H9 (cell line): ENCODE measurements around the gene SLC22A5. TPM values are rescaled to one million over a fixed set of nuclear protein-coding genes. Genes with fewer than 3 reads are reported as not detected.

Source experiments
- DNase-seq: peaks from one replicate; pipeline ENCODE4 v3.0.0-alpha.2; 2017
- H2AFZ ChIP-seq: one replicate; pipeline ENCODE4 v1.6.1; 2013; ENCODE audit warnings: mild to moderate bottlenecking, low read length, control low read depth, moderate library complexity
- H2AK5ac ChIP-seq: 2 replicates; pipeline ENCODE4 v1.6.1; 2013; ENCODE audit warnings: low read length, control low read depth, mixed read lengths; ENCODE audit not compliant: insufficient read length
- H2BK120ac ChIP-seq: one replicate; pipeline ENCODE4 v1.6.1; 2013; ENCODE audit warnings: low read depth, mild to moderate bottlenecking, low read length, control low read depth, inconsistent platforms; ENCODE audit not compliant: poor library complexity, severe bottlenecking
- H2BK12ac ChIP-seq: 2 replicates; pipeline ENCODE4 v1.6.1; 2013; ENCODE audit warnings: low read length, control low read depth, mixed read lengths, low read depth; ENCODE audit not compliant: insufficient read length
- H2BK15ac ChIP-seq: 2 replicates; pipeline ENCODE4 v1.6.1; 2013; ENCODE audit warnings: low read depth, low read length, control low read depth
- H2BK20ac ChIP-seq: one replicate; pipeline ENCODE4 v1.6.1; 2013; ENCODE audit warnings: low read depth, mild to moderate bottlenecking, low read length, control low read depth, inconsistent platforms; ENCODE audit not compliant: poor library complexity, severe bottlenecking
- H2BK5ac ChIP-seq: 2 replicates; pipeline ENCODE4 v1.6.1; 2013; ENCODE audit warnings: low read length, control low read depth, mixed read lengths; ENCODE audit not compliant: insufficient read length
- H3K14ac ChIP-seq: 2 replicates; pipeline ENCODE4 v1.6.1; 2013; ENCODE audit warnings: low read length, control low read depth; ENCODE audit not compliant: insufficient read depth
- H3K18ac ChIP-seq: 2 replicates; pipeline ENCODE4 v1.6.1; 2013; ENCODE audit warnings: low read depth, mild to moderate bottlenecking, mixed read lengths, low read length, control low read depth; ENCODE audit not compliant: insufficient read length
- H3K23ac ChIP-seq: 2 replicates; pipeline ENCODE4 v1.6.1; 2013; ENCODE audit warnings: low read length, control low read depth, mixed read lengths, low read depth; ENCODE audit not compliant: insufficient read length
- H3K23me2 ChIP-seq: 2 replicates; pipeline ENCODE4 v1.6.1; 2013; ENCODE audit warnings: low read depth, mild to moderate bottlenecking, mixed read lengths, low read length, control low read depth; ENCODE audit not compliant: insufficient read length, poor library complexity, severe bottlenecking
- H3K27ac ChIP-seq: 2 replicates; pipeline ENCODE4 v1.5.1; 2013; ENCODE audit warnings: low read length, control low read depth, mixed read lengths, low read depth; ENCODE audit not compliant: insufficient read length
- H3K27me3 ChIP-seq: 2 replicates; pipeline ENCODE4 v1.6.1; 2013; ENCODE audit warnings: low read length, control low read depth, inconsistent platforms; ENCODE audit not compliant: insufficient read depth
- H3K4ac ChIP-seq: 2 replicates; pipeline ENCODE4 v1.6.1; 2013; ENCODE audit warnings: low read depth, mild to moderate bottlenecking, control low read depth, inconsistent platforms, low read length, moderate library complexity
- H3K4me1 ChIP-seq: 2 replicates; pipeline ENCODE4 v1.6.1; 2013; ENCODE audit warnings: low read length, control low read depth, inconsistent platforms; ENCODE audit not compliant: insufficient read depth
- H3K4me2 ChIP-seq: 2 replicates; pipeline ENCODE4 v1.6.1; 2013; ENCODE audit warnings: low read length, control low read depth, mixed read lengths; ENCODE audit not compliant: insufficient read length, insufficient read depth
- H3K56ac ChIP-seq: 2 replicates; pipeline ENCODE4 v1.6.1; 2013; ENCODE audit warnings: low read depth, mild to moderate bottlenecking, mixed read lengths, low read length, control low read depth; ENCODE audit not compliant: insufficient read length
- H3K79me1 ChIP-seq: 2 replicates; pipeline ENCODE4 v1.6.1; 2013; ENCODE audit warnings: low read depth, mild to moderate bottlenecking, moderate library complexity, low read length, control low read depth, inconsistent platforms; ENCODE audit not compliant: insufficient read depth, poor library complexity, severe bottlenecking
- H3K79me2 ChIP-seq: 2 replicates; pipeline ENCODE4 v1.6.1; 2013; ENCODE audit warnings: low read length, control low read depth, inconsistent platforms; ENCODE audit not compliant: insufficient read depth
- H3K9ac ChIP-seq: 2 replicates; pipeline ENCODE4 v1.6.1; 2013; ENCODE audit warnings: low read length, control low read depth, mixed read lengths; ENCODE audit not compliant: insufficient read length; ENCODE audit errors: extremely low read depth
- H3K9me3 ChIP-seq: one replicate; pipeline ENCODE4 v1.6.1; 2013; ENCODE audit warnings: low read depth, low read length, inconsistent platforms; ENCODE audit not compliant: control insufficient read depth
- H3T11ph ChIP-seq: one replicate; pipeline ENCODE4 v1.6.1; 2013; ENCODE audit warnings: mild to moderate bottlenecking, low read length, control low read depth, inconsistent platforms
- H4K20me1 ChIP-seq: one replicate; pipeline ENCODE4 v1.6.1; 2013; ENCODE audit not compliant: control insufficient read depth, insufficient read length, insufficient read depth
- H4K5ac ChIP-seq: 2 replicates; pipeline ENCODE4 v1.6.1; 2013; ENCODE audit warnings: low read depth, mild to moderate bottlenecking, mixed read lengths, low read length, control low read depth; ENCODE audit not compliant: insufficient read length
- H4K8ac ChIP-seq: replicated peaks from 2 replicates; pipeline ENCODE4 v1.6.1; 2013; ENCODE audit warnings: low read length, control low read depth, mixed read lengths, low read depth; ENCODE audit not compliant: insufficient read length
- H4K91ac ChIP-seq: 2 replicates; pipeline ENCODE4 v1.6.1; 2013; ENCODE audit warnings: low read depth, mild to moderate bottlenecking, moderate library complexity, mixed read lengths, low read length, control low read depth; ENCODE audit not compliant: insufficient read length
- H3K27ac Mint-ChIP-seq, 3 experiments: 2 replicates in 2 of 3; 3 replicates in 1 of 3; pipeline ENCODE4 v1.8.0; 2020 to 2021; ENCODE audit warnings: mixed read lengths in 3 of 3, mild to moderate bottlenecking in 1 of 3, moderate library complexity in 1 of 3
- H3K27me3 Mint-ChIP-seq: 2 replicates; pipeline ENCODE4 v1.8.0; 2021; ENCODE audit warnings: low read depth, mild to moderate bottlenecking, moderate library complexity, mixed read lengths
- H3K36me3 Mint-ChIP-seq, 3 experiments: 2 replicates in 2 of 3; 3 replicates in 1 of 3; pipeline ENCODE4 v1.8.0; 2020 to 2021; ENCODE audit warnings: low read depth in 3 of 3, mixed read lengths in 3 of 3; ENCODE audit not compliant: insufficient read depth in 1 of 3
- H3K4me1 Mint-ChIP-seq, 2 experiments: 2 replicates each; pipeline ENCODE4 v1.8.0; 2020; ENCODE audit warnings: mixed read lengths in 2 of 2
- H3K4me3 Mint-ChIP-seq, 2 experiments: 2 replicates in 1 of 2; 3 replicates in 1 of 2; pipeline ENCODE4 v1.8.0; 2020 to 2021; ENCODE audit warnings: mild to moderate bottlenecking in 2 of 2, mixed read lengths in 2 of 2, moderate library complexity in 1 of 2
- H3K9me3 Mint-ChIP-seq, 2 experiments: 2 replicates in 1 of 2; 3 replicates in 1 of 2; pipeline ENCODE4 v1.8.0; 2020; ENCODE audit warnings: mild to moderate bottlenecking in 2 of 2, mixed read lengths in 2 of 2, moderate library complexity in 1 of 2
- WGBS: extraction: QIAGEN DNeasy Blood & Tissue Kit; methylation state at CpG from one replicate; pipeline ENCODE4 v1.1.7; 2013; ENCODE audit warnings: missing lambda C conversion rate, low lambda C conversion rate, mixed read lengths; ENCODE audit not compliant: insufficient read length; ENCODE audit errors: extremely low coverage; 5-methylcytosine and 5-hydroxymethylcytosine counted together
- total RNA-seq: library from RNA; stranded (reverse); gene quantifications from 2 replicates; pipeline ENCODE4 v1.2.1, GENCODE V29; 2021
- TF ChIP-seq, protein P1 (sequence below): fragments of 200-600 bp; sonication (generic); conservative IDR thresholded peaks from 3 replicates; pipeline ENCODE4 v1.8.0; 2021; ENCODE audit warnings: antibody characterized with exemption, mild to moderate bottlenecking

Gene SLC22A5
- total RNA-seq, 1 experiment from 2014 or later, result 3.4 TPM

DNA sequence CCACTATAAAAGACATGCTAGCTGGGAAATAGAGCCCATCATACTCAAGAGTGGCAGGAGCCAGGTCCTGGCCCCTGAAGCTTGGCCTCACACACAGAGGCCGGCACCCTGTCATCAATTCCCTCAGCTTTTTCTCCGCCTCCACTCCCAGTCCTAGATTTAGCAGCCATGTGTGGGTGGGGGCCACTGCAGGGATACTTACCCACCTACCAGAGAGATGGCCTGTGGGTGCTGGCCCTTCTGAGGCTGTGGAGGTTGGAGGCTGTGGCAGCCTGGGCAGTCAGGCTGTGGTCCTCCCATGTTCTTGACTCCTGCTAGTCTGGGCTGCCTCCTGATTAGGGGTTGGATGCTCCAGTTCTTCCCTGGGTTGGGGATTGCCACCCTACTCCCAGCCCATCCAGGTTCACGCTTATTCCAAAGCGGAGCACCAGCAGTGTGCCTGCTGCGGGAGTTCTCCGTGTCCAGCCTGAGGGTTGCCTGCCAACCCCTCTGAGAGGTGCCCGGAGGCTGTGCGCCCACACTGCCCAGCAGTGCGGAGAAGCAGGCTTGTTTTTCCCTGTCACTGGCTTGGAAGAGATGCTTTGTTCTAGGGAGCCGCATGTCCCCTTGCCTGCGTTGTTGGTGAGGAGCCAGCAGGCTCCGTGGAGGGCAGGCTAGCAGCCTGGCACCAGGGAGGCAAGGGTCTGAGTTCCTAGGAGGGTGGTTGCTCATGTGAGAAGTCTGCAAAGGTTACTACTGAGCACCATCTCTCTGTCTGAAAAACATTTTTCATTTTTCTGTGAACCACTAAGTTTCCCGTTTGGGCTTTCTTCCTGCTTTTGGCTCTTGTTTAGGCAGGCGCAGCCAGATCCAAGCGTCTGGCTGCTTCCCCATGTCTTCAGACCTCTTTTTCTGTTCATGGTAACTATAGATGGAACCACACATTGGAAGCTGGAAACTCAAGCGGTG is 7.5 kb downstream of the SLC22A5 start:
- H3K27me3 Mint-ChIP-seq, result no peaks in the 10 kb centered on the region
- Histone ChIP-seq H3K27ac (no peak overlapping the region), H2AK5ac (no peak overlapping the region), H3K23me2 (no peaks in the 10 kb centered on the region), H4K8ac (no peak overlapping the region), H3K9ac (no peak overlapping the region), H3K14ac (no peak overlapping the region), H3K4me1 (no peaks in the 10 kb centered on the region), H2BK5ac (no peak overlapping the region), H2AFZ (no peak overlapping the region), H3K23ac (no peak overlapping the region), H4K20me1 (no peaks in the 10 kb centered on the region), H2BK20ac (no peak overlapping the region), H4K91ac (no peak overlapping the region), H2BK12ac (no peak overlapping the region), H3K4me2 (no peak overlapping the region), H2BK15ac (no peak overlapping the region), H3K9me3 (no peaks in the 10 kb centered on the region), H3K27me3 (no peaks in the 10 kb centered on the region), H3K56ac (no peak overlapping the region), H3K4ac (no peak overlapping the region), H3K79me1 (no peaks in the 10 kb centered on the region), H3K18ac (no peak overlapping the region), H3T11ph (no peak overlapping the region), H4K5ac (no peak overlapping the region), H3K79me2 (no peaks in the 10 kb centered on the region), H2BK120ac (no peak overlapping the region)
- DNase-seq, result no peak
- no peak overlapping the region for H3K27ac Mint-ChIP-seq
- peaks cover 3 to 5% of the 10 kb centered on the region in 2 experiments; a peak in 2 of 4 replicates for H3K4me1 Mint-ChIP-seq
- WGBS, result no CpG with 5 or more reads among the region's 16 CpGs
- no peak overlapping the region for H3K4me3 Mint-ChIP-seq
- TF ChIP-seq, protein P1, sequence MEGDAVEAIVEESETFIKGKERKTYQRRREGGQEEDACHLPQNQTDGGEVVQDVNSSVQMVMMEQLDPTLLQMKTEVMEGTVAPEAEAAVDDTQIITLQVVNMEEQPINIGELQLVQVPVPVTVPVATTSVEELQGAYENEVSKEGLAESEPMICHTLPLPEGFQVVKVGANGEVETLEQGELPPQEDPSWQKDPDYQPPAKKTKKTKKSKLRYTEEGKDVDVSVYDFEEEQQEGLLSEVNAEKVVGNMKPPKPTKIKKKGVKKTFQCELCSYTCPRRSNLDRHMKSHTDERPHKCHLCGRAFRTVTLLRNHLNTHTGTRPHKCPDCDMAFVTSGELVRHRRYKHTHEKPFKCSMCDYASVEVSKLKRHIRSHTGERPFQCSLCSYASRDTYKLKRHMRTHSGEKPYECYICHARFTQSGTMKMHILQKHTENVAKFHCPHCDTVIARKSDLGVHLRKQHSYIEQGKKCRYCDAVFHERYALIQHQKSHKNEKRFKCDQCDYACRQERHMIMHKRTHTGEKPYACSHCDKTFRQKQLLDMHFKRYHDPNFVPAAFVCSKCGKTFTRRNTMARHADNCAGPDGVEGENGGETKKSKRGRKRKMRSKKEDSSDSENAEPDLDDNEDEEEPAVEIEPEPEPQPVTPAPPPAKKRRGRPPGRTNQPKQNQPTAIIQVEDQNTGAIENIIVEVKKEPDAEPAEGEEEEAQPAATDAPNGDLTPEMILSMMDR, result no peak
- no peaks in the 10 kb centered on the region for H3K9me3 Mint-ChIP-seq
- H3K36me3 Mint-ChIP-seq, result no peaks in the 10 kb centered on the region; a peak in 1 of 7 replicates
